Measurements from ENCODE around the gene CAST.
A peak's percentile ranks its signal among the peaks of the same experiment; 100 is the strongest.

The CAST gene

GRCh38 chr5:96751203-96752169 lies 89.3 kb downstream of the CAST start:
- Histone ChIP-seq H3K4me1 (ENCODE audit: control insufficient read depth, low read length) (no peaks in the 10 kb centered on the region), H3F3A (ENCODE audit: control insufficient read depth, insufficient read depth) (no peaks in the 10 kb centered on the region; the same call in 1 of the 2 replicates), H3K4me3 (ENCODE audit: low read length) (no peak overlapping the region), H3K9me2 (replicated peaks; ENCODE audit: control insufficient read depth, low read length) (no peaks in the 10 kb centered on the region), H3K27ac (ENCODE audit: low read depth, low read length) (no peak overlapping the region), H4K20me1 (ENCODE audit: control insufficient read depth, insufficient read depth, low read depth, low read length) (no peaks in the 10 kb centered on the region), H3K79me2 (ENCODE audit: control insufficient read depth, low read length) (no peaks in the 10 kb centered on the region), H3K36me3 (ENCODE audit: control insufficient read depth, low read length) (peaks cover 23% of the 10 kb centered on the region), H3K27me3 (ENCODE audit: control insufficient read depth, low read length) (no peaks in the 10 kb centered on the region), H3K4me2 (ENCODE audit: low read length) (no peak overlapping the region), H3K9me3 (ENCODE audit: control insufficient read depth, insufficient read depth, low read length) (no peaks in the 10 kb centered on the region)
- TF ChIP-seq, protein P1, sequence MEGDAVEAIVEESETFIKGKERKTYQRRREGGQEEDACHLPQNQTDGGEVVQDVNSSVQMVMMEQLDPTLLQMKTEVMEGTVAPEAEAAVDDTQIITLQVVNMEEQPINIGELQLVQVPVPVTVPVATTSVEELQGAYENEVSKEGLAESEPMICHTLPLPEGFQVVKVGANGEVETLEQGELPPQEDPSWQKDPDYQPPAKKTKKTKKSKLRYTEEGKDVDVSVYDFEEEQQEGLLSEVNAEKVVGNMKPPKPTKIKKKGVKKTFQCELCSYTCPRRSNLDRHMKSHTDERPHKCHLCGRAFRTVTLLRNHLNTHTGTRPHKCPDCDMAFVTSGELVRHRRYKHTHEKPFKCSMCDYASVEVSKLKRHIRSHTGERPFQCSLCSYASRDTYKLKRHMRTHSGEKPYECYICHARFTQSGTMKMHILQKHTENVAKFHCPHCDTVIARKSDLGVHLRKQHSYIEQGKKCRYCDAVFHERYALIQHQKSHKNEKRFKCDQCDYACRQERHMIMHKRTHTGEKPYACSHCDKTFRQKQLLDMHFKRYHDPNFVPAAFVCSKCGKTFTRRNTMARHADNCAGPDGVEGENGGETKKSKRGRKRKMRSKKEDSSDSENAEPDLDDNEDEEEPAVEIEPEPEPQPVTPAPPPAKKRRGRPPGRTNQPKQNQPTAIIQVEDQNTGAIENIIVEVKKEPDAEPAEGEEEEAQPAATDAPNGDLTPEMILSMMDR (IDR thresholded peaks at IDR 0.05; ENCODE audit: low read depth, low read length, poor library complexity, severe bottlenecking) = no peak
- TF ChIP-seq EZH2phosphoT487 (IDR thresholded peaks at IDR 0.05; ENCODE audit: borderline replicate concordance, low read length) = no peak

DNA sequence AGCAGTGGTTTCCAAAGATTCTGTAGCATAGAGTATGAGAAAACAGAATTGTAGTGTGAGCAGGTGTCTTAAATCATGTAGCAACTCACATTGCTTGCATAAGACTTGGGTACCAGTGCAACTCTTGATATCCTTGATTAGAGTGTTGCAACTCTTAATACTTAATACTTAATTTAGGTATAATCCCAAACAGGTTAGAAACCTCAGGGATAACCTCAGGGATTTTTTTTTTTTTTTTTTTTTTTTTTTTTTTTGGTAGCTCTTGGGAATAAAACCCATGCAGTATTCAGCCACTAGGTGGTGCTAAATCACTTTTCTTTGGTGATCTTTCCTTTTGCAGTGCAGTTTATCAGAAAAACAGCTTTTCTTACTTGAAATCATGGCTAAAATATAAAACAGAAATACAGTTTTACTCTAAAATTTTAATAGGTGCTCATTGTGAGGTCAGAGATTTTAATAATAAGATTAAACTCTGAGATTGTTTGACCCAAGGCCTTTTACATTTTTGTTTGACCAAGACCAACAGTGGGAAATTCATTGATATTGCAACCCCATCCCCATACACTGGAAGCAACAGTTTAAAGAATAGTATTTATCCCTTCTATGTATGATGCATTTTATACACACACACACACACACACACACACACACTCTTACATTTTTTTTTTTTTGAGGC lies 90.3 kb downstream of the CAST start:
- Histone ChIP-seq H3K4me2 (ENCODE audit: low read length) (no peak overlapping the region), H3K27me3 (ENCODE audit: control insufficient read depth, low read length) (no peaks in the 10 kb centered on the region), H3K4me3 (ENCODE audit: low read length) (no peak overlapping the region), H4K20me1 (ENCODE audit: control insufficient read depth, insufficient read depth, low read depth, low read length) (no peaks in the 10 kb centered on the region), H3K9me2 (replicated peaks; ENCODE audit: control insufficient read depth, low read length) (no peaks in the 10 kb centered on the region), H3K79me2 (ENCODE audit: control insufficient read depth, low read length) (no peaks in the 10 kb centered on the region), H3K27ac (ENCODE audit: low read depth, low read length) (no peak overlapping the region), H3K4me1 (ENCODE audit: control insufficient read depth, low read length) (no peaks in the 10 kb centered on the region), H3F3A (ENCODE audit: control insufficient read depth, insufficient read depth) (no peaks in the 10 kb centered on the region; the same call in 1 of the 2 replicates), H3K9me3 (ENCODE audit: control insufficient read depth, insufficient read depth, low read length) (no peaks in the 10 kb centered on the region), H3K36me3 (ENCODE audit: control insufficient read depth, low read length) (peaks cover 26% of the 10 kb centered on the region)
- TF ChIP-seq EZH2phosphoT487 (IDR thresholded peaks at IDR 0.05; ENCODE audit: borderline replicate concordance, low read length) = no peak
- TF ChIP-seq, protein P1 (IDR thresholded peaks at IDR 0.05; ENCODE audit: low read depth, low read length, poor library complexity, severe bottlenecking) = peak; percentile 69

DNA sequence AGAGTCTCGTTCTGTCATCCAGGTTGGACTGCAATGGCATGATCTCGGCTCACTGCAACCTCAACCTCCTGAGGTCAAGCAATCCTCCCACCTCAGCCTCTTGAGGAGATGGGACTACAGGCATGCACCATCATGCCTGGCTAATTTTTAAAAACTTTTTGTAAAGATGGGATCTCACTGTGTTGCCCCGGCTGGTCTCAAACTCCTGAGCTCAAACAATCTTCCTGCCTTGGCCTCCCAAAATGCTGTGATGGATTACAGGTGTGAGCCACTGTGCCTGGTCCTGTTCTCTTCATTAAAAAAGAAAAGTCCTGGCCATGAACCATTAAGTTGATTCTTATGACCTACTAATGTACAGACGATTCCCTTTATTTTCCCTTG lies 90.8 kb downstream of the CAST start:
- H3K9me3 ChIP-seq (ENCODE audit: control insufficient read depth, insufficient read depth, low read length) = no peaks in the 10 kb centered on the region
- no peaks in the 10 kb centered on the region for H3K9me2 ChIP-seq (replicated peaks; ENCODE audit: control insufficient read depth, low read length)
- TF ChIP-seq EZH2phosphoT487 (IDR thresholded peaks at IDR 0.05; ENCODE audit: borderline replicate concordance, low read length) = no peak
- TF ChIP-seq, protein P1 (IDR thresholded peaks at IDR 0.05; ENCODE audit: low read depth, low read length, poor library complexity, severe bottlenecking) = no peak
- no peaks in the 10 kb centered on the region for H3K27me3 ChIP-seq (ENCODE audit: control insufficient read depth, low read length)
- no peaks in the 10 kb centered on the region for H3K4me1 ChIP-seq (ENCODE audit: control insufficient read depth, low read length)
- H3K4me3 ChIP-seq (ENCODE audit: low read length) = no peak overlapping the region
- no peaks in the 10 kb centered on the region for H3K79me2 ChIP-seq (ENCODE audit: control insufficient read depth, low read length)
- H4K20me1 ChIP-seq (ENCODE audit: control insufficient read depth, insufficient read depth, low read depth, low read length) = no peaks in the 10 kb centered on the region
- H3K4me2 ChIP-seq (ENCODE audit: low read length) = no peak overlapping the region
- no peak overlapping the region for H3K27ac ChIP-seq (ENCODE audit: low read depth, low read length)
- H3F3A ChIP-seq (ENCODE audit: control insufficient read depth, insufficient read depth) = no peaks in the 10 kb centered on the region; the same call in 1 of the 2 replicates
- H3K36me3 ChIP-seq (ENCODE audit: control insufficient read depth, low read length) = peaks cover 26% of the 10 kb centered on the region
